IMR-90 (cell line): ENCODE measurements around the gene DCDC1. TPM values are rescaled to one million over a fixed set of nuclear protein-coding genes. Genes with fewer than 3 reads are reported as not detected.

Experiments
- ATAC-seq: fragments of 200-7000 bp; cut with Tn5 transposase; 2 replicates; pipeline ENCODE4 v1.9.1; 2020; ENCODE audit warnings: low read depth, mild to moderate bottlenecking, moderate library complexity
- BruUV-seq: library from RNA; stranded (reverse); fragments of 400-500 nt; replicated peaks from 2 replicates; lab custom pipeline; 2021; lab: Mats Ljungman, UMichigan
- CTCF ChIA-PET: fragments of 300-600 bp; formaldehyde crosslinking; extraction: SDS; loops from one replicate; lab custom pipeline; 2021; ENCODE audit warnings: antibody characterized with exemption; lab: Yijun Ruan, JAX
- POLR2A ChIA-PET: fragments of 300-600 bp; sonication (Branson Sonifier 250); formaldehyde crosslinking; loops from one replicate; lab custom pipeline; 2022; ENCODE audit warnings: antibody characterized with exemption; ENCODE audit not compliant: unreplicated experiment; lab: Charles Lee
- DNase-seq: peaks from one replicate; pipeline ENCODE4 v3.0.0; 2013
- H2AFZ ChIP-seq: replicated peaks from 2 replicates; pipeline ENCODE3; 2013; ENCODE audit warnings: low read length, mild to moderate bottlenecking; ENCODE audit not compliant: poor library complexity
- H2AK5ac ChIP-seq: 2 replicates; pipeline ENCODE4 v1.6.1; 2013; ENCODE audit warnings: low read depth, low read length, inconsistent platforms
- H2AK9ac ChIP-seq: replicated peaks from 2 replicates; pipeline ENCODE3; 2013; ENCODE audit warnings: mild to moderate bottlenecking, low read depth, low read length, moderate library complexity; ENCODE audit not compliant: poor library complexity
- H2BK120ac ChIP-seq: 2 replicates; pipeline ENCODE4 v1.6.1; 2013; ENCODE audit warnings: low read depth, low read length, inconsistent platforms
- H2BK15ac ChIP-seq: 3 replicates; pipeline ENCODE4 v1.6.1; 2013; ENCODE audit warnings: low read depth, low read length, inconsistent platforms
- H2BK20ac ChIP-seq: 2 replicates; pipeline ENCODE4 v1.6.1; 2013; ENCODE audit warnings: low read depth, mild to moderate bottlenecking, inconsistent platforms, low read length, moderate library complexity
- H2BK5ac ChIP-seq: 2 replicates; pipeline ENCODE4 v1.6.1; 2013; ENCODE audit warnings: mild to moderate bottlenecking, low read depth, low read length, inconsistent platforms; ENCODE audit not compliant: poor library complexity, severe bottlenecking
- H3K14ac ChIP-seq: replicated peaks from 2 replicates; pipeline ENCODE4 v1.6.1; 2013; ENCODE audit warnings: low read depth, low read length, inconsistent platforms
- H3K18ac ChIP-seq: 2 replicates; pipeline ENCODE4 v1.6.1; 2013; ENCODE audit warnings: low read depth, low read length, control low read depth
- H3K23ac ChIP-seq: 2 replicates; pipeline ENCODE4 v1.6.1; 2013; ENCODE audit warnings: low read depth, low read length, inconsistent platforms
- H3K27ac ChIP-seq: 2 replicates; pipeline ENCODE4 v1.5.1; 2013; ENCODE audit warnings: mild to moderate bottlenecking, control low read depth, low read length; ENCODE audit not compliant: insufficient read depth
- H3K27me3 ChIP-seq: 2 replicates; pipeline ENCODE4 v1.6.1; 2013; ENCODE audit warnings: low read length; ENCODE audit not compliant: control insufficient read depth, insufficient read depth
- H3K36me3 ChIP-seq: 2 replicates; pipeline ENCODE4 v1.6.1; 2013; ENCODE audit warnings: low read length, mixed read lengths; ENCODE audit not compliant: control insufficient read depth, insufficient read depth
- H3K4ac ChIP-seq: 2 replicates; pipeline ENCODE4 v1.6.1; 2013; ENCODE audit warnings: low read depth, low read length, inconsistent platforms
- H3K4me1 ChIP-seq: 2 replicates; pipeline ENCODE4 v1.6.1; 2013; ENCODE audit warnings: low read length, mixed read lengths; ENCODE audit not compliant: control insufficient read depth, insufficient read depth
- H3K4me2 ChIP-seq: 2 replicates; pipeline ENCODE4 v1.6.1; 2013; ENCODE audit warnings: low read depth, mild to moderate bottlenecking, control low read depth, low read length, moderate library complexity
- H3K4me3 ChIP-seq: 2 replicates; pipeline ENCODE4 v1.5.1; 2013; ENCODE audit warnings: low read depth, mild to moderate bottlenecking, control low read depth, low read length, moderate library complexity; ENCODE audit not compliant: insufficient read depth
- H3K56ac ChIP-seq: 2 replicates; pipeline ENCODE4 v1.6.1; 2013; ENCODE audit warnings: low read length, inconsistent platforms; ENCODE audit not compliant: insufficient read depth; ENCODE audit errors: extremely low read depth
- H3K79me1 ChIP-seq, 2 experiments: 2 replicates each; pipeline ENCODE4 v1.6.1; 2013; ENCODE audit warnings: low read length in 2 of 2, inconsistent platforms in 1 of 2, low read depth in 1 of 2
- H3K9ac ChIP-seq: 2 replicates; pipeline ENCODE4 v1.6.1; 2013; ENCODE audit warnings: low read depth, low read length, control low read depth
- H3K9me1 ChIP-seq: 2 replicates; pipeline ENCODE4 v1.6.1; 2013; ENCODE audit warnings: low read length, inconsistent platforms; ENCODE audit not compliant: insufficient read depth
- H3K9me3 ChIP-seq: 2 replicates; pipeline ENCODE4 v1.6.1; 2013; ENCODE audit warnings: low read length; ENCODE audit not compliant: control insufficient read depth, insufficient read depth
- H4K20me1 ChIP-seq: 2 replicates; pipeline ENCODE4 v1.6.1; 2013; ENCODE audit warnings: low read length, inconsistent platforms; ENCODE audit not compliant: insufficient read depth
- H4K5ac ChIP-seq: 2 replicates; pipeline ENCODE4 v1.6.1; 2013; ENCODE audit warnings: mild to moderate bottlenecking, low read depth, low read length, control low read depth
- H4K8ac ChIP-seq, 2 experiments: 2 replicates each; pipeline ENCODE4 v1.6.1; 2013; ENCODE audit warnings: low read depth in 2 of 2, low read length in 2 of 2, control low read depth in 1 of 2, inconsistent platforms in 1 of 2
- H4K91ac ChIP-seq: 2 replicates; pipeline ENCODE4 v1.6.1; 2013; ENCODE audit warnings: low read depth, low read length, inconsistent platforms; ENCODE audit not compliant: insufficient read depth
- BHLHE40 ChIP-seq: fragments of 150-350 bp; IDR thresholded peaks from 2 replicates; pipeline ENCODE4 v1.6.1; 2016; ENCODE audit warnings: mild to moderate bottlenecking, low read depth, low read length
- CEBPB ChIP-seq: IDR thresholded peaks from 2 replicates; pipeline ENCODE4 v1.6.1; 2012; ENCODE audit warnings: low read depth, low read length, improper control_type of control experiment
- CHD1 ChIP-seq: IDR thresholded peaks from 2 replicates; pipeline ENCODE4 v1.6.1; 2012; ENCODE audit warnings: low read depth, low read length, improper control_type of control experiment
- CTCF ChIP-seq: conservative IDR thresholded peaks from 2 replicates; pipeline ENCODE4 v1.5.1; 2012; ENCODE audit warnings: mild to moderate bottlenecking, low read depth, low read length, improper control_type of control experiment
- ELK1 ChIP-seq: fragments of 150-350 bp; IDR thresholded peaks from 2 replicates; pipeline ENCODE4 v1.6.1; 2016; ENCODE audit warnings: low read depth, mild to moderate bottlenecking, low read length, moderate library complexity, borderline replicate concordance
- FOS ChIP-seq: fragments of 150-350 bp; IDR thresholded peaks from 2 replicates; pipeline ENCODE4 v1.6.1; 2016; ENCODE audit warnings: low read depth, low read length
- MAZ ChIP-seq: IDR thresholded peaks from 2 replicates; pipeline ENCODE4 v1.6.1; 2012; ENCODE audit warnings: low read depth, mild to moderate bottlenecking, low read length, improper control_type of control experiment, moderate library complexity, borderline replicate concordance
- MXI1 ChIP-seq: IDR thresholded peaks from 2 replicates; pipeline ENCODE4 v1.6.1; 2012; ENCODE audit warnings: low read depth, mild to moderate bottlenecking, low read length, moderate library complexity, borderline replicate concordance
- NFE2L2 ChIP-seq: fragments of 150-350 bp; IDR thresholded peaks from 2 replicates; pipeline ENCODE4 v1.6.1; 2016; ENCODE audit warnings: low read depth, mild to moderate bottlenecking, low read length
- RAD21 ChIP-seq: IDR thresholded peaks from 2 replicates; pipeline ENCODE4 v1.6.1; 2012; ENCODE audit warnings: low read length, improper control_type of control experiment
- SMC3 ChIP-seq: fragments of 150-350 bp; IDR thresholded peaks from 2 replicates; pipeline ENCODE4 v1.6.1; 2016; ENCODE audit warnings: low read depth, mild to moderate bottlenecking, antibody characterized with exemption, low read length, moderate library complexity
- USF2 ChIP-seq: fragments of 150-350 bp; IDR thresholded peaks from 2 replicates; pipeline ENCODE4 v1.6.1; 2017; ENCODE audit warnings: mild to moderate bottlenecking, antibody characterized with exemption, low read length, low read depth
- WGBS, 2 experiments: methylation state at CpG; one replicate each; pipeline versions ENCODE4 v1.1.5 to v1.1.7; 2013; ENCODE audit warnings: missing lambda C conversion rate in 2 of 2; ENCODE audit not compliant: insufficient read length in 1 of 2; ENCODE audit errors: extremely low coverage in 2 of 2; 5-methylcytosine and 5-hydroxymethylcytosine counted together
- dilution Hi-C: fragments of 300-500 bp; cut with HindIII; formaldehyde crosslinking; loops from one replicate; pipeline ENCODE4 v1.14.3; 2018; ENCODE audit warnings: low sequenced_read_pairs; ENCODE audit not compliant: unreplicated experiment
- in situ Hi-C: fragments of 300-500 bp; cut with MboI; formaldehyde crosslinking; loops from 3 replicates; pipeline ENCODE4 v1.14.3; 2019; ENCODE audit warnings: low sequenced_read_pairs, inconsistent platforms, mixed read lengths
- intact Hi-C: fragments of 100-400 bp; cut with micrococcal nuclease; formaldehyde crosslinking; loops from 2 replicates; pipeline ENCODE4 v1.10.0; 2022
- polyA plus RNA-seq, 3 experiments: library from polyadenylated mRNA; depleted of rRNA; stranded (reverse); fragments of >200 nt; gene quantifications; 2 replicates each; pipeline ENCODE4 v1.2.3, GENCODE V29; 2012; ENCODE audit warnings: low replicate concordance in 1 of 3
- total RNA-seq: library from RNA; depleted of rRNA; stranded (reverse); fragments of >200 nt; gene quantifications from 2 replicates; pipeline ENCODE4 v1.2.3, GENCODE V29; 2012

The DCDC1 gene
- total and polyA plus RNA-seq, 2 of the 4 experiments (the other 2 are of a cell fraction) = not detected

GRCh38 chr11:31248768-31249167, 120.8 kb downstream of the DCDC1 start:
- no TSS peak for BruUV-seq
- in situ Hi-C loops (loop anchor here (25.0 kb wide), 1 partner anchor 914 kb away; no protein-coding TSS in a partner anchor), intact Hi-C loops (no loop called here), dilution Hi-C loops (no loop called here)
- no peak overlapping the region for H2BK120ac ChIP-seq
- H2BK15ac ChIP-seq = no peak overlapping the region
- no peaks in the 10 kb centered on the region for H3K9me1 ChIP-seq
- H3K56ac ChIP-seq = no peak overlapping the region
- H3K23ac ChIP-seq = no peak overlapping the region
- H3K14ac ChIP-seq = no peak overlapping the region
- H2BK5ac ChIP-seq = no peak overlapping the region
- DNase-seq = no peak
- H3K4me2 ChIP-seq = no peak overlapping the region
- no peak overlapping the region for H2BK20ac ChIP-seq
- no peak overlapping the region for H2AFZ ChIP-seq
- no peaks in the 10 kb centered on the region for H3K27me3 ChIP-seq
- no peak overlapping the region for H4K8ac ChIP-seq
- H4K20me1 ChIP-seq = no peaks in the 10 kb centered on the region
- no peak overlapping the region for H3K4me3 ChIP-seq
- H3K4ac ChIP-seq = no peak overlapping the region
- no peak overlapping the region for H3K9ac ChIP-seq
- H2AK9ac ChIP-seq = no peak overlapping the region
- ChIA-PET POLR2A (no interaction called here), CTCF (no interaction called here)
- no peak overlapping the region for H4K91ac ChIP-seq
- ATAC-seq = no peak
- H3K9me3 ChIP-seq = no peaks in the 10 kb centered on the region
- no peak for TF ChIP-seq RAD21
- TF ChIP-seq MXI1 = no peak
- TF ChIP-seq ELK1 = no peak
- no peak for TF ChIP-seq USF2
- no peak for TF ChIP-seq SMC3
- TF ChIP-seq MAZ = no peak
- no peak for TF ChIP-seq NFE2L2
- TF ChIP-seq BHLHE40 = no peak
- no peak for TF ChIP-seq CEBPB
- no peak for TF ChIP-seq FOS
- no peak for TF ChIP-seq CHD1
- no peak for TF ChIP-seq CTCF
- H3K27ac ChIP-seq = no peak overlapping the region
- H3K4me1 ChIP-seq = no peaks in the 10 kb centered on the region
- no peak overlapping the region for H3K18ac ChIP-seq
- no CpG with 5 or more reads among the region's 1 CpG for WGBS, 2 experiments
- H3K79me1 ChIP-seq = no peaks in the 10 kb centered on the region
- no peak overlapping the region for H2AK5ac ChIP-seq
- no peaks in the 10 kb centered on the region for H3K36me3 ChIP-seq
- H4K5ac ChIP-seq = no peak overlapping the region
